HG03045 (cell line): Measurements from ENCODE around the gene ST3GAL4.
"Not testable (repeated sequence)": the region's sequence is repeated elsewhere in the genome, so short reads cannot be mapped to it uniquely, and the experiment has no call there.

Experiments
- ATAC-seq: cut with Tn5 transposase; IDR thresholded peaks from one replicate; pipeline ENCODE4 v1.9.1; 2021; ENCODE audit warnings: mild to moderate bottlenecking, moderate library complexity; ENCODE audit not compliant: unreplicated experiment

The ST3GAL4 gene

DNA sequence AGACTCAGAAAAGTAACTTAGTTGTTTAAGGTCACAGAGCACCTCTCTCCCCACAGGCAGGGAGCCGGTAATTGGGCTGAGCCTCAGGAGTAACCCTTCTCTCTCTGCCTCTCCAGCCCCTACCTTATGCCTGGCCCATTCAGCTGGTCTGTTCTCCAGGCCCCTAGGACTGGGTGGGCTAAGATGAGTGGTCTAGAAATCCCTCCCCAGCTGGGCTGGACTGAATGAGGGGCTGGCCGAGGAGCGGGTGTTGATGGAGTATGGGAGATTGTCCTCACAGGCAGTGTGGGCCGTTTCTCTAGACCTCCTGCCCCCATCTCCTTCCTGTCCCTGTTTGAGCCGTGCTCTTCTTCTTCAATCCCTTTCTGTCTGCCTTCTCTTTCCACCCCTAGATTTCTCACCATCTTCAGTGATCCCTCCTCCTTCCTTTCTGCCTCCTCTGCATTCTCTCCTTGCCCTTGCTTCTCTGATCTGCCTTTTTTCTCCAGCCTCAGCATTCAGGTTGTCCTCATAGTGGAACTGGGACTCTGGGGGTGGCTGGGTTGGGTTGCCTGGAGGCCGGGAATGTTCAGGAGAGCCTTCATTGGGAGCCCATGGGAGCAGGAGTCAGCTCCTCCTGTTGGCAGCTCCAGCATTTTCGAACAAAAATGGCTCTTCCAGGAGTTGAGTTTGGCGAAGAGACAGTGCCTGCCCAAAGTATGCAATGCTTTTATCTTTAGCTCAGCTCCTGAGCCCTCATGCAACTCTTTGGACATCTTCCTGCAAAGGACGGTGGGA, 7.6 kb downstream of the ST3GAL4 start:
- no peak for ATAC-seq

DNA sequence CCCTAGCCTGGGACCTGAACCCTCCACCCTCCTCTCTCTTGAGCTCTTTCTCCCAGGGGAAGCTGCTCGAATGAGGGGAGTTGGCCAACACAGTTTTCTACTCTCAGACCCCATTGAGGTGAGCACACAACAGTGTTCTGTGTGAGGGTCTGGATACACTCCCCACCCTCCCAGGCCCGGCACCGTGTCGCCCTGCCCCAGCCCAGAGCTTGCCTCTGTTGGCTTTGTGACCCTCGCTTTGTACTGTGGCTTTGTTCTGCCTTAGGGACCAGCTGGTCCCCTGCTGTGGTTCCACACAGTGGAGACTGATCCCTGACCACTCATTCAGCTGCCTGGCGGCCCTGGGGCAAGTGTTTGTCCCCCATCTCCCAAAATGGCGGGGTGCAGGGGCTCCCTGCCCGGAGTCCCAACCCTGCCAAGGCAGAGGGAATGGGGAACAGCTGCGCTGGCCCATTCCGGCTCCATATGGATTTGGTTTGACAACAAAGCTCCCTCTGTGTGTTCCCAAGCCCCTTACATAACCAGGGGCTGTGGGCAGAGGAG, 8.3 kb downstream of the ST3GAL4 start:
- ATAC-seq: no peak

DNA sequence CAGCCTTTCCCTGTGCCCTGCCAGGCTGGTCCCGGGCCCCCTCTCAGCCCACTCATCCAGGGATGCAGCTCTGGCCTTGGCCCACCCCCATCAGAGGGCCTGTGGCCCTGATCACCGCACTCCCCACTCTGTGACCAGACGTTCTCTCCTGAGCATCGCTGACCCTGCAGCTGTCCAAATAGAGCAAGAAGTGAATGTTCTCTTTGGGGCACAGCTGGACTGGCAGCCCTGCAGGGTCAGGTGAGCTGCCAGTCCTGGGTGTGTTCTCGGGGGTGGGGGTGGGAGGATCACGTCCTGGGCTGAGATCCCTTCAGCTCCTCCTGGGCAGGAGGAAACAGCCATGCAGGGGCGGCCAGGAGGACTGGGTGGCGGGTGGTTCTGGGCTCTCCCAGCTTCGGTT, 9.2 kb downstream of the ST3GAL4 start:
- not testable (repeated sequence) for ATAC-seq

DNA sequence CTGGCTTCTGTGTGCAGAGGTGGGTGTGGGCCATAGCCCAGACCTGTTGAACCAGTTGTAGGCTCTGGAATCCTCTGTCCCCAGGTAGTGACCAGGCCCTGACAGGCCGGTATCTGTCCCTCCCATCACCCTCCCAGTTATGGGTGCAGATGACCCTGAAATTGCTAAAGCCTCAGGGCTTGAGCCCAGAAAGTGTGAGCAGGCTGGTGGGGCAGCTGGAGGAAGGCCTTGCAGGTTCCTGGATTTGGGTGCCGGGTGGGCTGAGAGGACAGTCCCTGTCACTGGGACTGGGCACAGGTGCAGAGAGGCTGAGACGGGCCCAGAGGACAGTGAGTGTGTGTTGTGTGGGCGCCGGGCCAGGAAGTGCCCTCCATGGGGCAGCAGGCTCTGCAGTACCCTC, 10.0 kb downstream of the ST3GAL4 start:
- ATAC-seq: not testable (repeated sequence)

DNA sequence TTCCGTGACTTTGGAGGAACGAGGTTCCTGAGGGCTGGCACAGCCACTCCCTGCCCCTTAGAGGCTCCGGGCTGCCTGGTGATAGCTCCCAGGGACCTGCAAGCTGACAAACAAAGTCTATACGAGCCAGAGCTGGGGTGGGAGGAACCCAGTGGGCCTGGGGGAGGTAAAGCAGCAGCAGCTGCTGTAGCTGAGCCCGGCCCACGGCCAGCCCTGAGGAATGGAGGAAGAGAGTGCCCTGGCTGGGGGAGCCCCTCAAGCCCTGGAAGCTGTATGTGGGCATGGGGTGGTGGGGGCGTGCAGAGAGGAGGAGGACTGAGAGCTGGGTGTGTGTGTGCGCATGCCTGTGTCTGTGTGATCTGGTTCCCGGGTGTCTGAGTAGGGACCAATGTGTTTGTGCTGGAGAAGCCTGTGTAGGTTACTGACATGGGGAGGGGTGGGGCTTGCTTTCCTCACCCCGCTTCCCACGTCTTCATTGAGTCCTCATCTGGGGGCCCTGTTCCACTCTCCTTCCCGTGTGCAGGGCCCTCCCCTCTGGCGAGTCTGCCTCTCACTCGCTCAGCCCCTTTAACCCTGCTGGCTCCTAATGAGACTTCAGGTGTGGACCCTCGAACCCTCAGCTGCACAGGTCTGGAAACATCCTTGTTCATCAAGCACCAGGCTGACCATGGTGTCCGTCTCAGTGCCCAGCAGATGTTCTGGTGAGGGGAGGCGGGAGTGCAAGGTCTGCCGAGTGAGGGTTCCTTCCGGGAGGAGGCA, 10.8 kb downstream of the ST3GAL4 start:
- ATAC-seq: no peak

DNA sequence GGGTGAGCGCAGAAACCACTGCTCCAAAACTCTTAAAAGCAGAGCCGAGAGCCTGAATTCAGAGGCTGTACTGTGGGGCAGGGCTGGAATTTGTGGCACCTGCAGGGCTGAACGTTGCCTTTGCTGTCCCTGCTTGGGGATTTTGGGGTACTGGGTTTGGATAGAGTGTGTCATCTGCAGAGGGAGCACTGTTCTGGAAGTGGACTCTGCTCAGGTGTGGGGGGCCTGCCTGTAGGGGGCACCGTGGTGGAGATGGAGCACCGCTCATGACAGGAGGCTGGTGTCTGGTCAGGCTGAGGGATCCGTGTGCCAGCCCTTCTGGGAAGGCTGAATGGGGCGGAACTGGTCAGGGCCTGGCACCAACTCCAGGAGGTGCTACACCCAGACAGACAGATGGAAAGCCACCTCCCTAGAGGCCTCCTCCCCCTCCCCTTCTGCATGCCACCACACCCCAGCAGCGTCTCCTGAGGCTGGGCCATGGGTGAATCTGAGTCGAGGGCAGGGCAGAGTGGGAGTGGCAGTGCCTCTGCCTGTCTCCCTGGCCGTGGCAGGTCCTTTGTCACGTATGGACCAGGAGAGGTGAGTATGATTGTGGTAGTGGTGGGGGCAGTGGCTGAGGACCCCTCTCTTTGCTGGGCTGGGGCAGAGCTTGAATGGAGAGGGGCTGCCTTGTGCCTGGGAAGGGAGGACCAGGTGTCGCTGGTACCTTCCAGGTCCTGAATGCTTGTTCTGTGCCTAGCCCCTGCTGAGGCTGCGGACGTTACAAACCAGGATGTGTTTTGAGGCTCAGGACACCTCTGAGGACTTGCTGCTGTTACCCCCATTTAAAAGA, 11.6 kb downstream of the ST3GAL4 start:
- ATAC-seq: not testable (repeated sequence)

DNA sequence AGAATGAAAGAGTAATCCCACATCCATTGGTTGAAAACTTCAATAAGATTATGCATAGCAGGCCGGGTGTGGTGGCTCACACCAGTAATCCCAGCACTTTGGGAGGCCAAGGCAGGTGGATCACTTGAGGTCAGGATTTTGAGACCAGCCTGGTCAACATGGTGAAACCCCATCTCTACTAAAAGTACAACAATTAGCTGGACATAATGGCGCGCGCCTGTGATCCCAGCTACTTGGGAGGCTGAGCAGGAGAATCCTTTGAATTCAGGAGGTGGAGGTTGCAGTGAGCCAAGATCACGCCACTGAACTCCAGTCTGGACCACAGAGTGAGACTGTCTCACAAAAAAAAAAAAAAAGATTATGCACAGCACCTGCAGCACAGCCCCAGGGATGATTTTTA, 12.3 kb downstream of the ST3GAL4 start:
- ATAC-seq: not testable (repeated sequence)

DNA sequence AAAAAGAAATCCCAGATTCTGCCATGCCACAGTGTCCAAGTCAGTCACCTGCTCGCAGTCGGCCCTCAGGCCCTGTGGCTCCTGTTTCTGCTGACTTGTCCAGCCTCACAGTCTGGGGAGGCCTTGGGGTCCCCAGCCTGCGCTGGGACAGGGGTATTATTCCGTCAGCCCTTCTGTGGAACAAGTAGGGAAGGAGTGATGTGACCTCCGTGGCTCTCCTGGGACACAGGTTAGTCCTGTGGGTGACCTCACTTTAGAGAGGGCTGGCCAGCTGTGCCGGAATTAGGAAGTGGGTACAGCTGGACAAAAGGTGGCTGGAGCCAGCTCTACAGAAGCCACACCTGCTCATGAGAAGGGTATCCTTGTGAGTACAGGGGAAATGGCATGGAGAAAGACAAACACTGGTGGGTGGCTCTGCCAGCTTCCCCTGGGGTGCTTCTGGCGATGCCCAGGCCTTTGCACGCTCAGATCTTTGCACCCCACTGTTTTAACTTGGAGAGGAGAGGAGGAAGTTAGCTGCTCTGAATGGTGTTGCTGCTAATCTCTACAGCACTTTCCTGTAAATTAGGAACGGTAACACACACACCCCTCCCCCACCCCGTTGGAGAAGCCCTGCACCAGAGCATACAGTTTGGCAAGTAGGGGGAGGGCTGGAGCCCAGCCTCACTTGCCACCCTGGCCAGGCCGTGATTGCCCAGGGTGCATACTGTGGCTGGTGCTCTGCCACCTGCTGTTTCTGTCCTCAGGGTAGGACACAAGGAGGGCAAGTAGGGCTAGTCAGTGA, 13.0 kb downstream of the ST3GAL4 start:
- ATAC-seq: not testable (repeated sequence)

DNA sequence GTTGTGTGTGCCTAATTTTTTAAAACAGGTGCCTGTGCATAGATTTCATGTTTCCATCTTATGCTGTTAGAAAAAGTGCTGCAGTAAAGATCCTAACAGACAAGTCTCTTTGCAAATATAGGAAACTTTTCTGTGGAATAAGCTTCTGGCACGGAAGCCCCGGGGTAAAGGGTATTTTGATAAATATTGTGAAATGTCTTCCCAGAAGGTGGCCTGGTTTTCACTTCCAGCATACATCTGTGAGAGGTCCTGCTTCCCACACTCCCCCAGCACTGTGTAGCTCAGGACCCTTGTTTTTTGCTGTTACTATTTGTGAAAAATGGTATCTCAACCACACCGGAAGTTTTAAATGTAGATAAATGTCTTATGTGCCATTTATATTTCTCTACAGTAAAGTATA, 14.5 kb downstream of the ST3GAL4 start:
- ATAC-seq: no peak

DNA sequence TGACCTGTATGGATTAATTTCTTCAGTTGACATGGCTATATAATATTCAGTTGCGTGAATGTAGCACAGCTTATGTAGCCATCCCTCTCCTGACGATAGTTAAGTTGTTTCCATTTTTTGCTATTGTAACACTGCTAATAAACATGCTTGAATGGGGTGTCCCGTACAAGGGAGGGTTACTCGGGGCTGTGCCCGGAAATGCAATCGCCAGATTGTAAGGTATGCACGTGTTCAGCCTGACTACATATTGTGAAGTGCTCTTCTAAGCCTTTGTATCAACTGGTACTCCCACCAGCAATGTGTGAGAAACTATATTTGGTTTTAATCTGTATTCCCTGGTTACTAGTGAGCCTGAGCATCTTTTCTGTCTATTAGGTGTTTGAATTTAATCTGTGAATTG, 16.1 kb downstream of the ST3GAL4 start:
- no peak for ATAC-seq

DNA sequence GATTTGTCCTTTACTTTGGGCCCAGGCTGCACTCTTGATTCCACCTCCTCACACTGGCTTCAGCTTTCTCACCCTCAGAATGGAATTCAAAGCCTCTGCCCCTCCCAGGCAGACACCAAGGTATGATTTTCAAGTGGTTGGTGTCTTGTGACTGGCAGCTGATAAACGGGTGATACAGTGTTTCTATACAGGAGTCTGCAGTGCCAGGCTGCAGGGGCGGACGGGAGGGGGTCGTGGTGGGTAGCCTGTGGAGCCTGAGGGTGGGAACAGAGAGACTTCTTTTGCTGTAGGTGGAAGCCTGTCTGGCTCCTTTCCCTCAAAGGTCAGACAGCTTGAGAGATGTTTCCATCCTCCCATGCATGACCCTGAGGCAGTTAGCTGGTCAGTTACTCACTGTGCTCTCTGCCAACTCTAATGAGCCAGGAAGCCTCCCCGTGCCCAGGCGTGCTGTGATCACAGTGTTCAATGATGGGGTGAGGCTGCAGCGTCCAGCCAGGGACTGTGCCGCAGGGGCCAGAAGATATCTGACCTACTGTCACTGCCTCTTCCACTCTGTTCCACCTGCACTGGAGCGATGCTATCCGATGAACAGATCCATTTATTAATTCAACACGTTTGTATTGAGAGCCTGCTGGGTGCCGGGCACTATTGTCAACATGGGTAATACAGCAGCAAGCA, 18.0 kb downstream of the ST3GAL4 start:
- ATAC-seq: not testable (repeated sequence)

DNA sequence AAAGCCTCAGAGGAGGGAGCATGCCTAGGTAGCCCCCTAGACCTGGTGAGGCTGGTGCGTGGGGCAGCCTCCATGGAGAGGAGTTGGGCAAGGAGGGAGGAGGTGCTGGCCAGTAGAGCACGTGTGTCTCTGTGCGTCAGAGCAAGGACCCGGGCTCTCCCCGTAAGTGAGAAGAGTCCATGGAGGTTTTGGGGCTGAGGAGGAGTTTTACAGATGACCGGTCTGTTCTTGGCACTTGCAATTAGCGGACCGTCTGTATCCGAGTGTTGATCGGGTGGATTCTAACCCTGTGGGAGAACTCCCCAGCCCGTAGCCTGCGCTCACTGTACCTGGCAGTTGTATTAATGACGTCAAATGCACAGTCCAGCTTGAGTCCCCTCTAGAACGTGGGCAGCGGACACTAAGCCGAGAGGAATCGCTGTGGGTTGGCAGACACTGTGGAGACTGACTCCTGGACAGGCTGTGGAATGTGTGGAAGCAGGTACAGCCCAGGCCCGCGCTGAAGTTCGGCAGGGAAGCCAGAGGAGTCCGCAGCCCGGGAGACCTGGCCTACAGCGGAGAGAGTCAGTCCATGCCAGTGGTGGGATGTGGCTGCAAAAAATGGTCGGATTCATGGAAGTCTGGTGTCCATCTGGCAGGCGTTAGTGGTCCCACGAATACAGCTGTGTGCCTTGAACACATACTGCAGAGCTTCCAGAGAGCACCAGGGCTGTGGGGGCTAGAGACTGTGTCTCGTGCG, 19.2 kb downstream of the ST3GAL4 start:
- not testable (repeated sequence) for ATAC-seq

DNA sequence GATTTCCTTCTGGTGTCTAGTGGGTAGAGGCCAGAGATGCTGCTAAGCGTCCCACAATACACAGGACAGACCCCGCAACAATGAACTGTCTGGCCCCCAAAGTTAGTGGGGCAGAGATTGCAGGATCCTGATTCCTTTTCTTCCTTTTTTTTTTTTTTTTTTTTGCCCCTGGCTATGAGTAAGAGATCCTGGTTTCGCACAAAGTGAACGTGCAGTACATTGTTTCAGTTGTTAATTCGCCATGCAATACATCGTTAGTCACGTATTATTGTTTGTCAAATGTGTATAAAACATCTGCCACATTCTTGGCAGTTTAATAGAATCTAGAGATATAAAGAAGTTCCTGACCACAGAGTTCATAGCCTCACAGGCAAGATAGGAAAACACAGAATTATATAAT, 20.2 kb downstream of the ST3GAL4 start:
- ATAC-seq: no peak

DNA sequence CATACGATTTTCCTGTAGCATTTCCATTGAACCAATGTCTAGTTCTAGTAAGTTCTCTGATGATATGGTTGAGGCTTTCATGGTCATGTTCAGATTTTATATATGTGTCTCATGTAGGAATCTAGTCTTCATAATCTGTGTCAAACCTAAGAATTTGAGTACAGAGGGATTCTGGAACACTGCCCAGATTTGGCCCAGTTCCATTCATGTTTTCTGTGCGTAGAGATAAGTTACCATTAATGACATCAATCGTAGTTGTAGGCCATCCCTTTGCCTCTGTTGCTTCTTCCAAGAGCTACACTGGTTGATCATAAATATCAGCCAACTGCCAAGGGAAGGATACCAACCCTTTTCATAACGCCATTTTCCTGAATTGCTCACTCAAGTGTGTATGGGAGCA, 23.3 kb downstream of the ST3GAL4 start:
- ATAC-seq: no peak

DNA sequence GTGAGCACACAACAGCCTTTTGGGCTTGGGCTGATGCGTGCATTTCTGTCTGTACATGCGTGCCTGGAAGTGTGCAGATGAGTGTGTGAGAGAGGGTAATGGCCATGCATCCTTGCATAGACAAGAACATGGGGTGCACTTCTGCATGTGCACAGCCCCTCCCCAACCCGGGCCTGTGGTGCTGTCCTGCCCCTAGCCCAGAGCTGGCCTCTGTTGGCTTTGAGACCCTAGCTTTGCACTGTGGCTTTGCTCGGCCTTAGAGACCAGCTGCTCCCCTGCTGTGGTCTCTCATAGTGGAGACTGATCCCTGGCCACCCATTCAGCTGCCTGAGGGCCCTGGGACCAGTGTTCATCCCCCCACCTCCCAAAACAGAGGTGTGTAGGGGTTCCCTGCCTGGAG, 25.4 kb downstream of the ST3GAL4 start:
- ATAC-seq: no peak

DNA sequence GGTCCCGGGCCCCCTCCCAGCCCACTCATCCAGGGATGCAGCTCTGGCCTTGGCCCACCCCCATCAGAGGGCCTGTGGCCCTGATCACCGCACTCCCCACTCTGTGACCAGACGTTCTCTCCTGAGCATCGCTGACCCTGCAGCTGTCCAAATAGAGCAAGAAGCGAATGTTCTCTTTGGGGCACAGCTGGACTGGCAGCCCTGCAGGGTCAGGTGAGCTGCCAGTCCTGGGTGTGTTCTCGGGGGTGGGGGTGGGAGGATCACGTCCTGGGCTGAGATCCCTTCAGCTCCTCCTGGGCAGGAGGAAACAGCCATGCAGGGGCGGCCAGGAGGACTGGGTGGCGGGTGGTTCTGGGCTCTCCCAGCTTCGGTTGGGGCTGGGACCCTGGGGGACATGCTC, 26.5 kb downstream of the ST3GAL4 start:
- not testable (repeated sequence) for ATAC-seq

DNA sequence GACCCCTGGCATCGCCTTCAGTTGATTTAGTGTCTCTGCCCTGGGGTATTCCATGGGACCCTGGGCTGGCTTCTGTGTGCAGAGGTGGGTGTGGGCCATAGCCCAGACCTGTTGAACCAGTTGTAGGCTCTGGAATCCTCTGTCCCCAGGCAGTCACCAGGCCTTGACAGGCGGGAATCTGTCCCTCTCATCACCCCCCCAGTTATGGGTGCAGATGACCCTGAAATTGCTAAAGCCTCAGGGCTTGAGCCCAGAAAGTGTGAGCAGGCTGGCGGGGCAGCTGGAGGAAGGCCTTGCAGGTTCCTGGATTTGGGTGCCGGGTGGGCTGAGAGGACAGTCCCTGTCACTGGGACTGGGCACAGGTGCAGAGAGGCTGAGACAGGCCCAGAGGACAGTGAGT, 27.2 kb downstream of the ST3GAL4 start:
- ATAC-seq: not testable (repeated sequence)

DNA sequence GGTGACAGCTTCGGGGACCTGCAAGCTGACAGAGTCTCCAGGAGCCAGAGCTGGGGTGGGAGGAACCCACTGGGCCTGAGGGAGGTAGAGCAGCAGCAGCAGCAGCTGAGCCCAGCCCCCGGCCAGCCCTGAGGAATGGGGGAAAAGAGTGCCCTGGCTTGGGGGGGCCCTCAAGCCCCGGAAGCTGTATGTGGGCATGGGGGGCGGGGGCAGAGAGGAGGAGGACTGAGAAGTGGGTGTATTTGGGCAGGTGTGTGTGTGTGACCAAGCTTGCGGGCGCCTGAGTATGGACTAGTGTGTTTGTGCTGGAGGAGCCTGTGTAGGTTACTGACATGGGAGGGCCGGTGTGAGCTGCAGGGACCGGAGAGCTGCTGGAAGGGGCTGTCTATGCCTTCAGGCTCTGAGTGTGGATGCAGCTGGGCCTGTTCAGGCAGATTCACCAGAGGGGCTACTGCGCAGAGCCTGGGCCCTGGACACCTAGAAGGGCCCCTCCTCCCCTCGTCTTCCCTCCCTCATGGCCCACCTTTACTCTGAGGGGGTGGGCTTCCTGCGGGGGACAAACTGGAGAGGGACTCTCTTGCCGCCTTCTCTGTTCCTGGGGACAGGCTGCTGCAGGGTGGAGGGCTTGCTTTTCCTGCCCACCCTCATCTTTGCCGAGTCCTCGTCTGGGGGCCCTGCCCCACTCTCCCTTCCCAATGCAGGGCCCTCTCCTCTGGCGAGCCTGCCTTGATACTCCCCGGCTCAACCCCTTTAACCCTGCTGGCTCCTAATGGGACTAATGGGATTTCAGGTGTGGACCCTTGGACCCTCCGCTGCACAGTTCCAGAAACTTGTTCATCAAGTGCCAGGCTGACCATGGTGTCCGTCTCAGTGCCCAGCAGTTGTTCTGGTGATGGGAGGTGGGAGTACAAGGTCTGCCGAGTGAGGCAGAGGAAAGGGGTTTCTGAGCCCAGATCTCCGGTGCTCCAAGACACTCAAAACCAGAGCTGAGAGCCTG, 28.2 kb downstream of the ST3GAL4 start:
- no peak for ATAC-seq
